Heart right ventricle (tissue), 16 donors: ENCODE measurements around the gene ST7. TPM values are rescaled to one million over a fixed set of nuclear protein-coding genes. Genes with fewer than 3 reads are reported as not detected.

Source experiments
- ATAC-seq, 8 donors: fragments of 200-7000 bp; cut with Tn5 transposase; one replicate each; pipeline ENCODE4 v1.9.1; 2020; ENCODE audit warnings: mild to moderate bottlenecking in 8 of 8, moderate library complexity in 8 of 8, moderate number of reproducible peaks in 1 of 8
- DNase-seq, 2 donors: peaks; one replicate each; pipeline ENCODE4 v3.0.0-alpha.2; 2020
- H3K27ac ChIP-seq, 10 donors: fragments of 200-600 bp; sonication (generic) in 2 of 10; one replicate each; pipeline versions ENCODE4 v1.5.0 to v1.8.0; 2020 to 2022; ENCODE audit warnings: mild to moderate bottlenecking in 3 of 10
- H3K27me3 ChIP-seq, 7 donors: fragments of 200-600 bp; one replicate each; pipeline ENCODE4 v1.8.0; 2021 to 2022; ENCODE audit warnings: mild to moderate bottlenecking in 2 of 7
- H3K36me3 ChIP-seq, 9 donors: fragments of 200-600 bp; sonication (generic) in 1 of 9; one replicate each; pipeline versions ENCODE4 v1.5.0 to v1.8.0; 2020 to 2022; ENCODE audit warnings: mild to moderate bottlenecking in 2 of 9
- H3K4me1 ChIP-seq, 9 donors: fragments of 200-600 bp; sonication (generic) in 1 of 9; one replicate each; pipeline versions ENCODE4 v1.5.0 to v1.8.0; 2020 to 2022; ENCODE audit warnings: mild to moderate bottlenecking in 4 of 9
- H3K4me3 ChIP-seq, 10 donors: fragments of 200-600 bp; sonication (generic) in 2 of 10; one replicate each; pipeline versions ENCODE4 v1.5.0 to v1.8.0; 2020 to 2022; ENCODE audit warnings: mild to moderate bottlenecking in 7 of 10, moderate library complexity in 2 of 10
- H3K9me3 ChIP-seq, 11 donors: fragments of 200-600 bp in 10 of 11; sonication (generic) in 2 of 11; one replicate each; pipeline versions ENCODE4 v1.5.0 to v1.8.0; 2013 to 2022; ENCODE audit warnings: mild to moderate bottlenecking in 2 of 11, control low read depth in 1 of 11, moderate library complexity in 1 of 11
- CTCF ChIP-seq, 9 donors: fragments of 200-600 bp; sonication (generic) in 2 of 9; IDR thresholded peaks; one replicate each; pipeline versions ENCODE4 v1.5.0 to v1.8.0; 2021 to 2022; ENCODE audit warnings: antibody characterized with exemption in 9 of 9, mild to moderate bottlenecking in 5 of 9, moderate library complexity in 1 of 9
- WGBS, 2 donors: extraction: QIAGEN DNeasy Blood & Tissue Kit; methylation state at CpG; one replicate each; pipeline ENCODE4 v1.1.7; 2013; ENCODE audit warnings: inconsistent platforms in 1 of 2; 5-methylcytosine and 5-hydroxymethylcytosine counted together
- intact Hi-C, 10 donors: fragments of 100-400 bp; cut with DNase I; formaldehyde crosslinking; loops; one replicate each; pipeline versions ENCODE4 v1.11.1 to v1.14.2; 2022
- polyA plus RNA-seq, 2 donors: library from polyadenylated mRNA; stranded (reverse); fragments of 200-250 nt; gene quantifications; one replicate each; pipeline ENCODE4 v1.2.3, GENCODE V29; 2013
- total RNA-seq, 10 donors: library from RNA; stranded (reverse); fragmentation: NEBNext Ultra II Directional in 3 of 10; extraction: Animal tissue kit (Norgen Biotek cat#: 25700) in 3 of 10; gene quantifications; one replicate each; pipeline versions ENCODE4 v1.2.1 to v1.2.4, GENCODE V29; 2021 to 2023
- donor health status: Arrhythmogenic right ventricular cardiomyopathy.
- donor health status: ischemic (EF 13 %, LVEDD 7.1; RV severe dilation, severe dysfunction).
- donor health status: healthy with polysubstance abuse.
- donor health status: DM: no; HTN: yes; CAD: no.
- donor health status: DM: no; HTN: no; CAD: no.
- donor health status: ischemic (EF 25% LVEDD 6.9; RV normal size, moderate dysfunction).
- donor health status: ischemic (EF 25% LVEDD 5.7; RV mildly dilated, moderate dysfunction).
- donor health status: healthy.
- donor health status: DM: yes; HTN: yes; CAD: no.
- donor health status: Ischemic cardiomyopathy.
- donor health status: ischemic (EF 35%, LVEDD 5.7; RV mildly dilated, moderate dysfunction).
- donor health status: nonischemic (EF 11% LVEDD 7.7; RV severe dilation, severe dysfunction).
- donor health status: DM: yes; HTN: yes; CAD: no.
- donor health status: PGD.
- donor health status: ischemic (EF 29% LVEDD 5.4; RV normal size, mild dysfunction).
- donor health status: nonischemic (EF 23%, LVEDD 6.1; RV moderate dilation, normal function).

Gene ST7
- total and polyA plus RNA-seq, 12 donors, result 20.1 to 40.2 (median 23.4) TPM

- ATAC-seq, result no peak
These were observed 23.9 kb downstream of the ST7 start for GRCh38 chr7:116977172-116977571.

GRCh38 chr7:116978006-116978405 lies 24.7 kb downstream of the ST7 start:
- intact Hi-C loops, result no loop called here
- Histone ChIP-seq H3K4me3 (no peak overlapping the region), H3K9me3 (no peaks in the 10 kb centered on the region), H3K27me3 (no peaks in the 10 kb centered on the region), H3K36me3 (peaks cover 0 to 5% (median 0%) of the 10 kb centered on the region in 9 donors), H3K4me1 (peaks cover 0 to 18% (median 0%) of the 10 kb centered on the region in 9 donors), H3K27ac (no peak overlapping the region)
- TF ChIP-seq CTCF (IDR thresholded peaks at IDR 0.05), result no peak
- ATAC-seq (no peak), DNase-seq (no peak)
- WGBS, 2 donors, result 40 to 52% methylated on average over 1 of the region's 1 CpG

More at GRCh38 chr7:116977172-116977571, 23.9 kb downstream of the ST7 start:
- no peak overlapping the region for H3K27ac ChIP-seq
- H3K4me3 ChIP-seq, result no peak overlapping the region
- no peaks in the 10 kb centered on the region for H3K9me3 ChIP-seq
- peaks cover 0 to 15% (median 0%) of the 10 kb centered on the region in 9 donors for H3K4me1 ChIP-seq
- H3K27me3 ChIP-seq, result no peaks in the 10 kb centered on the region
- 96 to 98% methylated on average over 1 of the region's 1 CpG for WGBS, 2 donors
- intact Hi-C loops, result no loop called here
- no peak for TF ChIP-seq CTCF (IDR thresholded peaks at IDR 0.05)
- peaks cover 0 to 5% (median 0%) of the 10 kb centered on the region in 9 donors for H3K36me3 ChIP-seq
- no peak for DNase-seq

- 95 to 97% methylated on average over 3 of the region's 3 CpGs for WGBS, 2 donors
- H3K27me3 ChIP-seq, result no peaks in the 10 kb centered on the region
- H3K36me3 ChIP-seq, result peaks cover 0 to 1% (median 0%) of the 10 kb centered on the region in 9 donors
- intact Hi-C loops, result no loop called here
- H3K9me3 ChIP-seq, result no peaks in the 10 kb centered on the region
- H3K4me1 ChIP-seq, result peaks cover 0 to 18% (median 0%) of the 10 kb centered on the region in 9 donors
- no peak for ATAC-seq
- TF ChIP-seq CTCF (IDR thresholded peaks at IDR 0.05), result no peak
- DNase-seq, result no peak
- H3K4me3 ChIP-seq, result no peak overlapping the region
- H3K27ac ChIP-seq, result no peak overlapping the region
These were observed 26.1 kb downstream of the ST7 start for GRCh38 chr7:116979430-116979829.

- TF ChIP-seq CTCF (IDR thresholded peaks at IDR 0.05), result no peak
- intact Hi-C loops, result loop anchor here in 5 of 10 donors (10.0 kb wide), 1 partner anchor 46 kb away; no protein-coding TSS in a partner anchor
These were observed 27.1 kb downstream of the ST7 start for GRCh38 chr7:116980354-116980753.

More at GRCh38 chr7:116980354-116980753, 27.1 kb downstream of the ST7 start:
- Histone ChIP-seq H3K9me3 (no peaks in the 10 kb centered on the region), H3K4me1 (peaks cover 0 to 18% (median 0%) of the 10 kb centered on the region in 9 donors), H3K27me3 (no peaks in the 10 kb centered on the region), H3K4me3 (no peak overlapping the region), H3K27ac (no peak overlapping the region), H3K36me3 (no peaks in the 10 kb centered on the region)
- WGBS, 2 donors, result 67 to 71% methylated on average over 4 of the region's 4 CpGs
- ATAC-seq (no peak), DNase-seq (no peak)
